ENCODE measurements around the gene RGS6.

RGS6 gene

DNA sequence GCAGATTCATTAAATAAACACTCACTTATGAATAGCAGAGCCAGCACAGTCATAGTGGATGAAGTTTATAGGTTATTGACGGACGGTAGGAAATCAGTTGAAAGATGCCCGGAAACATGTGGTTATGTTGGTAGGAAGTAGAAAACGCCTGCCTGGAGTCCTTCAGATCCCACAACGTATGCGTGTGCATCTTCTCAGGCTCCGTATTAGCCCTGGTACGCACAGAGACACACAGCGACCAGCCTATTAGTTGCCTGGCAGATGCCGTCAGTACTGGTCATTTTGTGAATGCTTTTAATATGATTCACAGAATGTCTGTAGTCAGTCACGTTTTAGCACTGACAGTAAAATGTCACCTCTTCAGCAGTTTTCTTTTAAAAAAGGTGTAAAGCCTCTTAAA lies 196.4 kb downstream of the RGS6 start:
- in situ Hi-C loops (cut with HindIII; ENCODE audit: low pct_ligation_motif_present, low sequenced_read_pairs): no loop called here
- TF ChIP-seq, protein P1, sequence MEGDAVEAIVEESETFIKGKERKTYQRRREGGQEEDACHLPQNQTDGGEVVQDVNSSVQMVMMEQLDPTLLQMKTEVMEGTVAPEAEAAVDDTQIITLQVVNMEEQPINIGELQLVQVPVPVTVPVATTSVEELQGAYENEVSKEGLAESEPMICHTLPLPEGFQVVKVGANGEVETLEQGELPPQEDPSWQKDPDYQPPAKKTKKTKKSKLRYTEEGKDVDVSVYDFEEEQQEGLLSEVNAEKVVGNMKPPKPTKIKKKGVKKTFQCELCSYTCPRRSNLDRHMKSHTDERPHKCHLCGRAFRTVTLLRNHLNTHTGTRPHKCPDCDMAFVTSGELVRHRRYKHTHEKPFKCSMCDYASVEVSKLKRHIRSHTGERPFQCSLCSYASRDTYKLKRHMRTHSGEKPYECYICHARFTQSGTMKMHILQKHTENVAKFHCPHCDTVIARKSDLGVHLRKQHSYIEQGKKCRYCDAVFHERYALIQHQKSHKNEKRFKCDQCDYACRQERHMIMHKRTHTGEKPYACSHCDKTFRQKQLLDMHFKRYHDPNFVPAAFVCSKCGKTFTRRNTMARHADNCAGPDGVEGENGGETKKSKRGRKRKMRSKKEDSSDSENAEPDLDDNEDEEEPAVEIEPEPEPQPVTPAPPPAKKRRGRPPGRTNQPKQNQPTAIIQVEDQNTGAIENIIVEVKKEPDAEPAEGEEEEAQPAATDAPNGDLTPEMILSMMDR (IDR thresholded peaks at IDR 0.05; ENCODE audit: low read depth, low read length, missing control alignments): no peak

DNA sequence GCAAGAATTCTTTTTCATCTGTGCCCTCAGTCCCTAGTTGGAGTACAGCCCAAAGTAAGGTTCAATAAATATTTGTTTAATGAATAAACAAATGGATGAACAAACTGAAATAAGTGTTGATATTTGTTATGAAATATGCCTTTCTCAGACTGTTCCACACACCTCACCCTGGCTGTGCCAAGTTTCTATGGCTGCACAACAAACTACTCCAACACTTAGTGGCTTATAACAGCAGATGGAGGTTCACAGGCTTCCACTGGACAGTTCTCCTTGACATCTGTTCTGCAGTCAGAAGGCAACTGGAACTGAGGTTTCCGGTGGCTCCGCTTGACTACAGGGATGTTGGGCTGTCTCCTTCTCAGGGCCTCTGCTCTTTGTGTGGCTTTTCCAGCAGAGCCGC lies 197.1 kb downstream of the RGS6 start:
- in situ Hi-C loops (cut with HindIII; ENCODE audit: low pct_ligation_motif_present, low sequenced_read_pairs): no loop called here
- Histone ChIP-seq H3K36me3 (replicated peaks) (no peaks in the 10 kb centered on the region), H3K27me3 (replicated peaks) (no peaks in the 10 kb centered on the region), H3K4me3 (ENCODE audit: low read depth, low read length) (no peak overlapping the region), H3K27ac (no peak overlapping the region)
- TF ChIP-seq, protein P1 (IDR thresholded peaks at IDR 0.05; ENCODE audit: low read depth, low read length, missing control alignments): no peak
- no peak for DNase-seq

More for the DNA sequence above, 196.4 kb downstream of the RGS6 start:
- Histone ChIP-seq H3K36me3 (replicated peaks) (no peaks in the 10 kb centered on the region), H3K4me3 (ENCODE audit: low read depth, low read length) (no peak overlapping the region), H3K27ac (no peak overlapping the region), H3K27me3 (replicated peaks) (no peaks in the 10 kb centered on the region)
- DNase-seq: no peak

DNA sequence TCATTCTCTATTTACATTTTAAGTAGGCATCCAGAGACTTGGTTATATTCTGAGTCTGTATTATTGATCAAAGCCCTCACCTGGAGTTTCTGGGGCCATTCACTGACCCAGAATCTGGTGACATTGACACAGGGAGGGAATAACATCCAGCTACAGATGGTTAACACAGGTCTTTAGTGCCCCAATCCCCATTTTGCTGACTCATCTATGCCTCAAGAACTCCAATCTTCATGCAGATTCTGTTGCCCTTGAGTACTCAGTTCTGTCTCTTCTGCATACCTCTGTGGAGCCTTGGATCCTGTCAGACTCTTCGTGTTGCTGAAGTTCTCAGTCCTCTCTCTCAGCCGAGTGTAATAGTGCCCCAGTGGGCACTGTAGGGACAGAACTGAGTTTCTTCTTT lies 208.9 kb downstream of the RGS6 start:
- Histone ChIP-seq H3K4me3 (ENCODE audit: low read depth, low read length) (no peak overlapping the region), H3K27ac (no peak overlapping the region), H3K36me3 (replicated peaks) (no peaks in the 10 kb centered on the region), H3K27me3 (replicated peaks) (no peaks in the 10 kb centered on the region)
- no peak for DNase-seq
- in situ Hi-C loops (cut with HindIII; ENCODE audit: low pct_ligation_motif_present, low sequenced_read_pairs): no loop called here
- TF ChIP-seq, protein P1 (IDR thresholded peaks at IDR 0.05; ENCODE audit: low read depth, low read length, missing control alignments): no peak

DNA sequence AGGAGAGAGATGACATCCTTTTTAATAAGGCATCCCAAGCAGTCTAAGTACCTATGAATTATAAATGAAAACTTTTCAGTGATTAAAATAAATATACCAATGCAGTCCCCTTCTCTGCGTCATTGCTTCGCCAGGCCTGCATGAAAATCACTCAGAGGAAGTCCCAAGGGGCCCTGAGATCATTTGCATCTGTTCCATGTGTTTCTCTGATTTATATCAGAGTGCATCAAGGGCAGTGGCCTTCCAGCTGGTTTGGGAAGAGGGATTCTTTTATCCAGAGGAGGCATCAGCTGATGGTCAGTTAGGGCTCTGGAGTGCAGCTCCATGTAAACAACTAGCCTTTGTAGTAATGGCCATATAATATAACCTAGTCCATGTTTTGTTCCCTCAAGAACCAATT lies 210.1 kb downstream of the RGS6 start:
- no peak overlapping the region for H3K4me3 ChIP-seq (ENCODE audit: low read depth, low read length)
- in situ Hi-C loops (cut with HindIII; ENCODE audit: low pct_ligation_motif_present, low sequenced_read_pairs): no loop called here
- no peaks in the 10 kb centered on the region for H3K27me3 ChIP-seq (replicated peaks)
- no peak overlapping the region for H3K27ac ChIP-seq
- no peaks in the 10 kb centered on the region for H3K36me3 ChIP-seq (replicated peaks)
- TF ChIP-seq, protein P1 (IDR thresholded peaks at IDR 0.05; ENCODE audit: low read depth, low read length, missing control alignments): no peak
- no peak for DNase-seq

DNA sequence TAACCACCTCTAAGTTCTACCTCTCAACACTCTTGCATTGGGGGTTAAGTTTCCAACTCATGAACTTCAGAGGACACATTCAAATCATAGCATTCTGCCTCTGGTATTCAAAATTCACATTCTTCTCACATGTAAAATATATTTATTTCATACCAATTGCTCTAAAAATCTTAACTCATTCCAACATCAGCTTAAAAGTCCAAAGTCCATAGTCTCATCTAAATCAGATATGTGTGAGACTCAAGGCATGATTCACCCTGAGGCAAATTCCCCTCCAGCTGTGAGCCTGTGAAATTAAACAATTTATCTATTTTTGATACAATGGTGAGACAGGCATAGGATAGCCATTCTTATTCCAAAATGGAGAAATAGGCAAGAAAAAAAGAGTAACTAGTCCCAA lies 214.0 kb downstream of the RGS6 start:
- Histone ChIP-seq H3K36me3 (replicated peaks) (no peaks in the 10 kb centered on the region), H3K27me3 (replicated peaks) (no peaks in the 10 kb centered on the region), H3K27ac (no peak overlapping the region), H3K4me3 (ENCODE audit: low read depth, low read length) (no peak overlapping the region)
- no peak for DNase-seq
- in situ Hi-C loops (cut with HindIII; ENCODE audit: low pct_ligation_motif_present, low sequenced_read_pairs): no loop called here
- TF ChIP-seq, protein P1 (IDR thresholded peaks at IDR 0.05; ENCODE audit: low read depth, low read length, missing control alignments): no peak

DNA sequence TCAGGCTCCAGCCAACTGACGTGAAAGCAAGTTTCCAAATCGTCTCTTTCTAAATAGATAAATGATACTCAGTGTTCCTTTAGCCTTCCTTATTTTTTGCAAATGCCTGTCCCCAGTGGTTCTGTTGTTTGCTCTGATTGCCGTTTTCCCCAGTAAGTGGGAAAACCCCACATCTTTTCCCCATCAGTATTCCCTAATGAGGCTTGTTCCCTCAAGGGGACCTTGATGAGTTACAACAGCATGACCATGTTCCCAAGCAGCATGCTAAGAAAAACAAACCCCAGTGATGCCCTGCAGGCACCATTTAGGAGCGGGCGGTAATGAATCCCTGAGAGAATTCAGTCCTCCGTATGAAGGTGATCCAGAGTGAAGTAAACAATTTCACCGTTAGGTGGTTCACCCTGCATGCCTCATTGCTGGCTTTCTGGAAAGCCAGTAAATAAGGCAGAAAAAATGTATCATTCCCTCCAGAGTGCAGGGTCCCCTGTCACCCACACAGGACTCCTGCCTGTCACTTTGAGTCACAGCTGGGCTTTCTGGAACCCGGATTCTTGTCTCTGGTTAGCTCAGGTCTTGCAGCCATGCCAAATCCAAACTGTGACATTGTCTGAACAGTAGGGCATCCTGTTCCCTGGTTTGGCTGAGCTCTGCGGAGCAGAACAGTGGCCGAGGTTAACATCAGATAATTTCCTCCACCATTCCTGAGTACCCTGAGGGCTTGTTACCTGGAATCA lies 222.6 kb downstream of the RGS6 start:
- in situ Hi-C loops (cut with HindIII; ENCODE audit: low pct_ligation_motif_present, low sequenced_read_pairs): no loop called here
- no peak for DNase-seq
- Histone ChIP-seq H3K36me3 (replicated peaks) (no peaks in the 10 kb centered on the region), H3K4me3 (ENCODE audit: low read depth, low read length) (no peak overlapping the region), H3K27ac (no peak overlapping the region), H3K27me3 (replicated peaks) (no peaks in the 10 kb centered on the region)
- TF ChIP-seq, protein P1 (IDR thresholded peaks at IDR 0.05; ENCODE audit: low read depth, low read length, missing control alignments): no peak

All from brain microvascular endothelial cell (primary cell).